Measurements from ENCODE around the gene BHLHE41.

- no peak for TF ChIP-seq CTCF (IDR thresholded peaks at IDR 0.05; ENCODE audit: insufficient read depth, low read depth, low read length)
- TF ChIP-seq EZH2 (IDR thresholded peaks at IDR 0.05; ENCODE audit: insufficient read depth, low read length): no peak
Measured at GRCh38 chr12:26086936-26087335, 37.9 kb downstream of the BHLHE41 start.

Data from astrocyte (in vitro differentiated cells and primary cell).